Fibroblast of skin of left biceps (primary cell): ENCODE results near the gene OLFM1.

ENCODE experiments used
- DNase-seq, 2 experiments: peaks; one replicate each; pipeline ENCODE4 v3.0.0-alpha.2; 2013; ENCODE audit warnings: low read depth in 2 of 2

Gene OLFM1

DNA sequence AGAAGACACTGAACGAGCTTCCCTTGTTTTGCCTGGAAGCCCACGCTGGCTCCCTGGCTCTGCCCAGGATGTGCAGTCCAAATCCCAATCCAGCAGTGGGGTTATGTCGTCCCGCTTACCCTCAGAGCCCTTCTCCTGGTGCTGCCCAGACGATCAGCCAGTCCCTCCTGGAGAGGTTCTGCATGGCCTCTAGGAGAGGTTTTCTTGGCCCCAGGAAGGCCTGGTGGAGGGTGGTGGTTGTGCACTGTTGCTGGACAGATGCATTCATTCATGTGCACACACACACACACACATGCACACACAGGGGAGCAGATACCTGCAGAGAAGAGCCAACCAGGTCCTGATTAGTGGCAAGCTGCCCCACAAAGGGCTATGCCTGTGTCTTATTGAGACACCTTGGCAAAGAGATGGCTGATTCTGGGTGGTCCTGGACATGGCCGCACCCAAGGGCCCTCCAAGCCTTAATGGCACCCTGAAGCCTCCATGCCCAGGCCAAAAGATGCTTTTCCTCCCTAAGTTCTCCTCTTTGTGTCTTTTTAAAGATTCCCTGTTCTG lies 10.5 kb upstream of the OLFM1 start:
- no peak for DNase-seq

DNA sequence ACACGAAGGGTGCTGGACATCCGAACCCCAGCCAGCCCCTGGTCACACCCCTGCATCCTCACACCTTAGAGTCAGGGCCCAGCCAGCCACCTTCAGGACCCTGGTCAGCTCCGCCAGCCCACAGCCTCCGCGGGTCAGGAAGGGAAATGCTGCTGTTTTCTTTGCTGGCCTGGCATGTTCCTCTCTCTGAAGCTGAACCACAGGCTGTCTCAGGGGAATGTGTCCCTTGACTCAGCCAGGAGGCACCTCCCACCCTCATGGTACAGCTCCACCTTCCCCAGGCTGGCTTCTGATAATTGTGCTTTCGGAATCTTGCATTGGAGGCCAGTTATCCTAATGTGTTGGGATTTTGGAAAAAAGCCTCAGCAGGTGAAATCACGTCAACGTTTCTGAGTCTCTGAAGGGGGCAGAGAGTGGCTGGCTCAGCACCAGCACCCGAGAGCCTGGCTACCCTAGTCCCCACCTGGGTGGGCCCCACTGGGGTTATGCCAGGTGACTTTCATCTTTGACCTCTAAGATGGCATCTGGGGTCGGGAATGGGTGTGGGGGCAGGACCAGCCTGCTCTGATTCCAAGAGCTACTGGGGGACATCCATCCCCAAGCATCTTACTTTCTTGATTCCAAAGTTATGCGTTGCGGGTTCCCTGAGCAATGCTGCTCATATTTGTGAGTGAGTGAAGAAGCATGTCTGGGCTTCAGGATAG lies 9.8 kb upstream of the OLFM1 start:
- no peak for DNase-seq

DNA sequence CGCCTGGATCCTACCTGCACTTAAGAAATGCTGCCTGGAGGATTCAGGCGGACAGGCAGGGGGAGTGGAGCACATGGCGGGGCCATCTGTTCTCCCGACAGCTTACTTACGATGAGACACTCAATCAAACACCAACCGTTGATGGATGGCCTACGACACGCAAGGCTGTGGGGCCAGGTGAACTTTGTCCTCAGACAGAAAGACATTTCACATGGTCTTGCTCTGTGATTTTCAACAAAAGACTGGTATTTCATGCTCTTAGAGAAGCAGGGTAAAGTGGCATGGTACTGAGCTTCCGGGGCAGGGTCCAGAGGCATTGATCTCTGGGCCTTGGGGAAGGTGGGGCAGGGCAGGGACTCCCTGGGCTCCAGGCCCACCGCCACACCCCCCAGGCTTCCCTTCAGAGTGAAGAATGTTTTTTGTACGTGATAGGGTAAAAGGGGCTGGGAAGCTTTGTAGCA lies 9.1 kb upstream of the OLFM1 start:
- DNase-seq = no peak

DNA sequence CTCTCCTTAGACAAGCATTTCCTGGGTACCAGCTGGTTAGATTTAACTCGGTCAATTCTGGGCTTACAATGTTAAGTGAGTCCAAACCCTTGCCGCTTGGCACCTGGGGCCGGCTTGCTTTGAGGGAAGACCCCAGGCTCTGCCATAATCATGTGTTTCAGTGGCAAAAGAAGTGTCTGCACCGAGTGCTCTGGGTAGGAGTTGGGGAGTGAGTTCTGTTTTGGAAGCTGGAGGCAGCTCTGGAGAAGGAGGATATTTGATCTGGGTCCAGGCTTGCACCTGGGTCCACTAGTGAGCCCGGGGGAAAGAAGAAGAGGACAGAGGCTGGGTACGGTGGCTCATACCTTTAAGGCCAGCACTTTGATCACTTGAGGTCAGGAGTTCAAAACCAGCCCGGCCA lies 8.4 kb upstream of the OLFM1 start:
- DNase-seq = no peak

DNA sequence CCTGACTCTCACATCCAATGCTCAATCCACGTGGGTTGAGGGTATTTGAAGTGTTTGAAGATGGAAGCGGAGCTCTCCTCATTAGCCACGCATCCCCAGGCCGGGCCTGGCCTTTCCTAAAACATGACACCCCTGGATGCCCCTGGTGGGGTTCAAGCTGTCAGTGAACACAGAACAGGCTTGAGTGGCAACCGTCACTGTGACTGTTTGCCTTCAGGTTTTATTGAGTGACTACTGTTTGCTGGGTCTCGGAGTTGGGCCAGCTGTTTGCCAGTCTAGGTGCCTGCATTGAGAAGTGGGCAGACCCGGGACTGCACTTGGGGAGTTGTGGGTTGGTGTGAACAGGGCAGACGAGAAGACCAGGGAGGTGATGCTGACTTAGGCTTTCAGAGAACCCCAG lies 7.8 kb upstream of the OLFM1 start:
- no peak for DNase-seq

DNA sequence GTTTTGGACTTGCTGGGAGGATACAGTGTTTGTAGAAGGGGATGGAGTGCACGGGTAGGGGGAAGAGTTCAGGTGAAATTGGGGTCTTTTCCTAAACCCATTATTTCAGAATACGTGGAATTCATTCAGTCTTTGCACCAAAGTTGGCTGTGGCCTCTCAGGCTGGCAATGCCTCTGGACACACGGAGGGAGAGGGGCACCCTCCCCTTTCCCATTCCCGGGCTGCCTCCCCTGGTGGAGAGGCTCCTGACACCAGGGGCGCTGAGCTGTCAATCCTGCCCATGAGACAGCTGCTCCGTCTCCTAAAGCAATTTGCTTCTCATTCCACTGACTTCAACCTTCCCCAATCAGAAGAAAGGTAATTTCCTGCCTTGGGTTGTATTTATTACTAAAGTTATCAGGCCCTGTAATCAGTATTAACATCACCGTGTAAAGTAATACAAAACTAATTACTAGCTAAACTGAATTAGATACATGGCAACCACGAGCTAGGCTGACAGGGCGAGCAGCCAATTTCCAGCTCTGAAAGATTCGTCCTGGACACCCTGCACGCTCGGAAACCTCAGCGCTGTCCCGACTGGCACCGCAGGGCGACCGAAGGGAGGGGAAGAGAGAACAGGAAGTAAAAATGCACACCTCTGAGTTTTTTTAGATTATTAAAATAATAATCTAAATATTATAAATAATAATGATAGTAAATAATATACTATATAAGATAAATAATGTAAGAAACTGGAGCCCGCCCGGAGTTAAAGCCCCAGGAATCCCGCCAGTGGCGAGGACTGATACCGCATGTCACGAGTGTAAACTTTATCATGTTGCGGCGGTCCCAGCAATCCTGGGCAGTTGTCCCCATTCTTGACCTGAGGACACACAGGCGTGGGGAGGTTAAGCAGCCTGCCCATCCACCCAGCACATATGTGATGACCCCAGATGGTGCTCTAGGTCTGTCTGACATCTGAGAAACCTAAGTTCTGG lies 6.9 kb upstream of the OLFM1 start:
- no peak for DNase-seq

DNA sequence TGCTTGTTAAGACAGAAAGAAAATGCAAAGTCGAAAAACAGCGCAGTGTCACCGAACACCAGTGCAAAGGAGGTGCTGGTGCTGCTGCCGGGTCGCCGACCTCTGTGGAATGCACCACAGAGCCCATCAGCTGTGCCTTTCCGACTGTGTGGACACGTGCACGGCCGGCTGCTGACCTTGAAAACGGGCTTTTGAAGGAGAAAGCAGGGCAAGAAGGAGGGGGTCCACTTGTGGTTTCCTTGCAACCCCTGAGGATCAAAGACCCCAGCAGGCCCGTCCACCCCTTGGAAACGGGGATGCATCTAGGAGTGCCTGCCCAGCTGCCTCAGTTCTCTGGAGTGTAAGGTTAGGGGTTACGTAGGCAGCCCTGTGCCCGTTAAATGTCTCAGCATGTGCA lies 6.2 kb upstream of the OLFM1 start:
- no peak for DNase-seq

DNA sequence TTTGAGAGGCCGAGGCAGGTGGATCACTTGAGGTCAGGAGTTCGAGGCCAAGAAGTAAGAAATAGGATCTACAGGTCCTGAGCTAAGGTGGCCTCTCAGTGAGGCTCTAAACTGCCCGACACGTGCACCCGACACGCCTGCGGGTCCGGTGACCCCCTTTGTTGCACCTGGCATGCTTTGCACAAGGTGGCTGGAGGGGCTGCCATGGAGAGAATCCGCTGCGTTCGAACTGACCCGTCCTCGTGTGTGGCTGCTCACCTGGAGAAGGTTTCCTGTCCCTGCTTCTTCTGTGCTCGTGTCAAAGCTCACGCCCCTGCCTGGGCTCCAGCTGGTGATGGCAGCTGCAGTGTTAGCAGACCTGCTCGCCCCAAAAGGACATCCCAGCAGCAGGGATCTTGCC lies 5.7 kb upstream of the OLFM1 start:
- DNase-seq = no peak

DNA sequence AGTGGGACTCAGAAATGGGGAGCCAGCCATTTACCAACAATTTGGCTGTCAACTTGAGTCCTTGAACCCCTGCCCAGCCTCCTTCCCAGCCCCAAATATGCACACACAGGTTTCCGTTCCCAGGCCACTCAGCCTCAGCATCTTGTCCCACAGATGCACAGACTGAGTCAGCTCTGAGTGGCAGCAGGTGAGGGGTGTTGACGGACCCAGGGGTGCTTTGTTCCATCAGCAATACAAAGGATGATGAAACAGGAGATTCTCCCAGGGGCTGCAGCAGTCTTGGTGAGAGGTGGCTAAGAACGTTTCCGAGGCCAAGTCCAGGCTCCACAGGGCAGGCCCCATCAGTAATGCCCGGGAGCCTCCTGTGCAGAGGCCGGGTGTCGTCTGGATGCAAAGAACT lies 4.9 kb upstream of the OLFM1 start:
- DNase-seq = no peak

DNA sequence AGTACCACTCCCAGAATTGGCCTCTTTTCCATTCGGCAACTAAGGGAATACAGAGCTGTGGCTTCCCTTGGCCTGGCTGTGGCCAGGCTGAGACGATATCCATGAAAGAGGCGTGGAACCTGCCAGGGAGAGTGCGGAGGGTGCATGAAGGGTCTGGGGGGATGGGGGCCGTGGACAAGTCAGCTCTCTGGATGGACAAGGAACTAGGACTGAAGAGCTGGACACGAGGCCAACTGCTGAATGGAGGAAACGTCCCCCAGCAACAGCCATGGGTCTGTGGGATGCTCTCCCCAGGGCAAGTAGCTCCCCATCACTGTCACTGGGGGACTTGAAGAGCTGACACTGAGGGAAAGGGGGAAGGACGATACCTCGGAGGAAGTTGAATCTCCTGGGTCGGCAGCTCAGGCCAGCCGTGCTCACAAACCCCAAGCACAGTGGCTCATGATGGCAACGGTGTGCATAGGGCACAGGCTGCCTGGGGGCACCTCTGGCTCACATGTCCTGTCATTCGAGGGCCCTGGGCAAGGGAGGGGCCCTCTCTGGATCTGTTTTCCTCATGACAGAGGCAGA lies 4.1 kb upstream of the OLFM1 start:
- DNase-seq = no peak

DNA sequence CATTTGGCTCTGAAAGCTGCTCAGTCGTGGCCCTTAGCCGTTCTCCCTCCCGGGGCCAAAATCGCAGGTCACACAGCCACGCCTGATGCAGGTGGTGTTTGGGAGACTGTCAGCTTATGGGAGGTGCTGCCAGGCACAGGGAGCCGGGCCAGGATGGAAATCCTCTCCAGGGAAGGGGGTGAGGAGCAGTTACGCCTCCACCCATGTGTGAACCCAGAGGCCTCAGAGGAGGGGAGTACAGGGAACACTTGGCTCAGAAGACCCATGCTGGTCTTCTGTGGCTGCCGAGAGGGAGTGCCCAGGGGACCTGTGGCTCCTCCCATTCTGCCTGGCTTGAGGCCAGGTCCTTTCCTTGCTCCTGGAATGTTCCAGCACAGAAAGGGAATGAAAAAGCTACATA lies 3.6 kb upstream of the OLFM1 start:
- no peak for DNase-seq

DNA sequence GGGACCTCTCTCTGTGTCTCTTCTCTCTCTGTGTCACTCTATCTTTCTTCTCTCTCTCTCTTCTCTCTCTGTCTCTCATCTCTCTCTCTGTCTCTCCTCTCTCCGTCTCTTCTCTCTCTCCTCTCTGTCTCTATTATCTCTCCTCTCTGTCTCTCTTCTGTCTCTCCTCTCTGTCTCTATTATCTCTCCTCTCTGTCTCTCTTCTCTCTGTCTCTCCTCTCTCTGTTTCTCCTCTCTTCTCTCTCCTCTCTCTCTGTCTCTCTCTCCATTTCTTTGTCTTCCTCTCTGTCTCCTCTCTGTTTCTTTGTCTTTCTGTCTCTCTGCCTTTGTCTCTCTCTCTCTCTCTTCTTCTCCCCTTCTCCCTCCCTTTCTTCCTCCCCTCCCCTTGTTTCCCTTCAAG lies 3.2 kb upstream of the OLFM1 start:
- DNase-seq = no peak

DNA sequence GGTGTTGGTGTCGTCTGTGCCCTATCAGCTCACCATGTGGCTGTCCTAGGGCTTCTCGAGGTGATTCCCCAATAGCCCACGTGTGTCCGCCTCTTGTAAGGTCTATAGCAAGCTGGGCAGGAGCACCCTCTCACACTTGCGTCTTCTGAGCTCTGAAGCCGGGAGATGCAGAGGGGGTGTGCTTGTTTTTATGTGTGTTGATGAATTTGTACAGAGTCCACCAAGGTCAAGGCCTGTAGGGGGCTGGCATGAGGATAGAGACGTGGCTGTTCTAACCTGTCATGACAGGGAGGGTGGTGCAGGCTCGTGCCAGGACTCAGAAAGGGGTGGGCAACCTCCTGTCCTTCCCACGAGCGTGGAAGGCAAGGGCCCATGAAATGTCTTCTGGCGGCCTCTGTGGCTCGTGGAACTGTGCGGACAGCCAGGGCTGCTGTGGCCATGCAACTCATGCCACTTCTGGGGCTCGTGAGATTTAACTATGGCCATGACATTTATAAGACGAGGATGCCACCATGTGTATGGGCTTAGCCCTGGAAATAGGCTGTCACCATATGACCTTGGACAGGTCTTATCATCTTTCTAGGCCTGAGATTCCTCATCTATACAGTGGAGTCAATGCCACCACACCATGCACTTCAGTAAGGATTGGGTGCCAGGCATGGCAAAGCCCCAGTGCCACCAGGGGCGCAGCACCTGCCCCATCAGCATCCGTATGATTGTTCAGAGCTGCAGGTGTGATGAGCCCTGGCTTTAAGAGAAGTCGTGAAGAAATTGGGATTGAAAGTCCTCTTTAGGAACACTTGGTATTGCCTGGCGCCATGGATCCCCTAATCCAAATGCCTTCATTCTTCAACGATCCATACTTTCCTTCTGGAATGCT lies 2.3 kb upstream of the OLFM1 start:
- DNase-seq = no peak

DNA sequence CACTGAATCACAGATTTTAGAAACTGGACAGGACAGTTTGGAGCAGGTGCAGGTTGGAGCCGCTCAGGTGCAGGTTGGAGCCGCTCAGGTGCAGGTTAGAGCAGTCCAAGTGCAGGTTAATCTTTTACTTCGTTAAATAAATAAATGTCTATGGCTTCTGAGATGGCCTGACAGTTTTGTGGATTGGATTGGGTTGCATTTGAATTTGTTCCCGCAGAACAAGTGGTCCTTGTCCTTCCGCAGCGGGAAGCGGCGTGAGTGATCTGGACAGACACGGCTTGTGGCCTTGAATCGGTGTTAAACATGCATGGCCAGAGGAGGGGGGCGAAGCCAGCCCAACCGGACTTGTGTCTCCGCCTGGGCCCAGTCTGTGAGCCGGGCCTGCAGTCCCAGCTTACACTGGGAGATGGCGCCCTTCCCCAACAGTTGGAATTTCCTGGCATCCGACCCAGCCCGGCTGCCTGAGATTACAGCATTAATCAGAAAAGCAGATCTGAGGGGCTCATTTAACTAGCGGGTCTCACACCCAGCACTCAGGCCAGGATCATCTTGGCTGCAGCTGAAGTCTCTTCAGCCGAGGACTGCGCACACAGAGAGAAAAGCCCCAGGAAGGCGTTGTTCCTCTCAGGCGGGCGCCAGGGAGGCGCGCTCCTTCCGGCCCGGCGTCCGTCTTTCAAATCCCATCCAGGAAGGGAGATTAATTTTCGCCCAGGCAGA lies 1.5 kb upstream of the OLFM1 start:
- DNase-seq = peak in 1 of 2 experiments; percentile 9

DNA sequence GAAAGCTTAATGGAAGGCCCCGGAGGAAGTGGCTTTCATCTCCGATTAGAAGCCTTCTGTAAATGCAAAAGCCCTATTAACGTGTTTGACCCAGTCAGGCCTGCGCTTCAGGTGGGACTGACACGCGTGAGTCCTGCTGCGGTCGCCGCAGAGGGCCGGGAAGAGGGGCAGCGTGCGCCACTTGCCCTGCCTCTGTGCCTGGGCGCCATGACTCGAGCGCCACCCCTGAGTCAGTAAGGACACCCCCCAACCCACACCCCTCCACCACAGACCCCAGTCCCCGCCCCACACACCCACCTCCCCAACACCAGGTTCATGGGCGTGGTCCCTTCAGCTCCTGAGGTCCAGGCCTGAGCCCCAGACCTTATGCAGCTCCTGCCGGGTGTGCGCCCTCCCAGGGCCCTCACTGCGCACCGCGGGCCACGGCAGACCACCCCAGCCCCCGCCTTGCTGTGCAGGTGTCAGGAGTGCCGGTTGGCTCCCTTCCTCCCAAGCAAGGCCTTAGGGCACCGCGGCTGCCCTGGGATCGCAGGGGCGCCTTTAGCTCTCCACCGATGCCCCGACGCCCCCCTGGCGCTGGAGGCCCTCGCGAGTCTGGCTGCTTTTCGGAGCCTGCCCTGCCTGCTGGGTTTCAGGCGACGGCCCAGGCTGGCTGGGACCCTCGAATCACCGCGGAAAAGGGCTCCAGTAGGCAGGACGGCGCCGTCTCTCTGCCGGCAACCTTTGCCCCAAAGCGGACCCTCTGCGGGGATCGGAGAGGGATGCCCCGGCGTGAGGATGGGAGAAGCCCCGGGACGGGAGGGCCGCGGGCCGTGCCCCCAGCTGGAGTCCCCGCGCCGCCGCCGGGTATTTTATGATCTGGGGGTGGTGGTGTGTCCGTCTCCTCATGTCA lies 625 bp upstream of the OLFM1 start:
- no peak for DNase-seq

DNA sequence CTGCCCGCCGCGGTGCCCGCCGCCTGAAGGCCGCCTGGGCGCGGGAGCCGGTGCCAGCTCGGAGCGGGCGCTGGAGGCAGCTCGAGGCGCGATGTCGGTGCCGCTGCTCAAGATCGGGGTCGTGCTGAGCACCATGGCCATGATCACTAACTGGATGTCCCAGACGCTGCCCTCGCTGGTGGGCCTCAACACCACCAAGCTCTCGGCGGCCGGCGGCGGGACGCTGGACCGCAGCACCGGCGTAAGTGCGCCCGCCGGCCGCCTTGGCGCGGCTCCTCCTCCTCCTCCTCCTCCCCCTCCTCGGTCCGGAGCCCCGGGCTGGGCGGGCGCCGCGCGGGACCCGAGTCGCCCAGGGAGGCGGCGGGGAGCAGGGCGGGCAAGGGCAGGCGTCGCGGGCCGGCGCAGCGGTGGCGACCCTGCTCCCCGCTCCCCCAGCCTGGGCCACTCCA lies 455 bp downstream of the OLFM1 start:
- DNase-seq = no peak

DNA sequence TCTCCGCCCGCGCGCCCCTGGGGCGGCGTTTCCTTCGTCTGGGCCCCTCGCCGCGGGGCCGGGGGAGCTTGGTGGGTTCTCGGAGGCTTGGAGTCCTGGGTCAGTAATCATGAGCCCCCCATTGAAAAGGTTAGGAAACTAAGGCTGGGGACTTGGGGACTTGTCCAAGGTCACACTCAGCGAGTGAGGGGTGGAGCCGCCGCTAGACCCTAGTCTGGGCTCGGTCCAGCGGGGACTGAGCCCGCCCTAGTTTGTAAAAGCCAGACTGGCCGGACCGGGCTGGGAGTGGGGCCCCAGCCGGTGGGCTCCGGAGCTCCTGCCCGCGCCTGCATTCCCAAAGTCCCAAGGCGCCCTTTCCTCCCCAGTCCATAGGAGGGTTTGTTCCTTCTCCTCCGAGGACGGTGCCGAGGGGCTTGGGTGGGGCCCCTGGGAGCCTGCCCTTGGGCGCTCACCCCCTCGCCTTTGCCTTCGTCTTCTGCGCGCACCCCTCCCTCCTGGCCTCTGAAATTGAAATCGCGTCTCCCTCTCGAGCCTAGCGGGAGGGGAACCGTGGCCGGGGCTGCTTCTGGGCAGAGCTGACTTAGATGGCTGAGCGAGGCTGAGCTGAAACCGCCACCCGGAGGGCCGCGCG lies 995 bp downstream of the OLFM1 start:
- DNase-seq = no peak

DNA sequence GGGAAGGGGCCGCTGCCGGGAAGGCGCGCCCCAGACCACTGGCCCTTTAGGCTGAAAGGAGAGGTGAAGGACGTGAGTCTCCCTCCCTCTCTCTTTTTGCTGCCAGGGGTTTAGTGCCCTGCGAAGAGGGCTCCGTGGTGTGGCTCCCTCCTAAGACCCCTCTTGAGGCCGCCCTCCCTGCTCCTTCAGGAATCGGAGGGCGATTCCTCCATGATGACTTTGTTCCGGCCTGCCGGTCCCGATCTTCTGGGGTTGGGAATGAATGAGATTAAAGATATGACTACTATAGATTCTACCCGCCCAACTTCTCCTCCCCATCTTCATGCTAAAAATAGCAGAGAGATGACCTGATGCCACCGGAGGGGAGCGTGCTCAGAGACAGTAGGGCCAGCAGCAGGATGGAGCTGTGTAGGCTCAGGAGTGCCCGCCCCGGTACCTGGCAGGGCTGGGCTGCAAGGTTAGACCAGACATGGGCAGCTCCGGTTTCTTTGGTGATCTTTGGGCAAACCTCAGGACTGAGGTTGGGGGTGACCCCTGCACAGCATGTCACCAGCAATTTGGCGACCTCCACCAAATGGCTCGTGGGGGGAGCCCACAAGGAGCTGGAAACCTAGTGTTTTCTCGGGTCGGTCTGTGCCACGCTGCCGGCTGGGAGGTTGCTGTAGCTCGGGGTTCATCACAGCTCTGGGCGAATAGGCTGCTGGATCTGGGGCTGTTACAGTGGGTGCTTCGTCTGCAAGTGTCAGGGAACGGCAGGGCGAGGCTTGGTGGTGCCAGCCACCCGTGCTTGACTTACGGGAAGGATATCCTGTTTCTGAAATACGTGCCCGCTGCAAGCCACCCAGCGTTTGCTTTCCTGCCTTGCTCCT lies 1.7 kb downstream of the OLFM1 start:
- no peak for DNase-seq
